Suprapubic skin (tissue), 4 donors: ENCODE results near the gene DENND10.
A peak's percentile ranks its signal among the peaks of the same experiment; 100 is the strongest.

Source experiments
- CTCF ChIP-seq, 2 donors: fragments of 200-600 bp in 1 of 2; fragments of 450-650 bp in 1 of 2; sonication (generic) in 1 of 2; IDR thresholded peaks; one replicate each; pipeline ENCODE4 v1.5.1; 2016 to 2019; ENCODE audit warnings: antibody characterized with exemption in 2 of 2, mild to moderate bottlenecking in 1 of 2, moderate library complexity in 1 of 2
- POLR2A ChIP-seq, 2 donors: fragments of 450-650 bp; IDR thresholded peaks; one replicate each; pipeline ENCODE4 v1.6.1; 2017; ENCODE audit warnings: antibody characterized with exemption in 2 of 2, mild to moderate bottlenecking in 2 of 2, moderate library complexity in 2 of 2
- POLR2AphosphoS5 ChIP-seq, 3 donors: sonication (generic); formaldehyde crosslinking; IDR thresholded peaks; one replicate each; pipeline ENCODE4 v1.6.1; 2017; ENCODE audit warnings: antibody characterized with exemption in 3 of 3

- TF ChIP-seq POLR2A (IDR thresholded peaks at IDR 0.05), result no peak
- TF ChIP-seq POLR2AphosphoS5 (IDR thresholded peaks at IDR 0.05), result peak in 1 of 3 donors; percentile 13
- TF ChIP-seq CTCF (IDR thresholded peaks at IDR 0.05), result no peak
Measured at GRCh38 chr10:119135513-119135881, 31.6 kb downstream of the DENND10 start.
